Endothelial cell (in vitro differentiated cells): ENCODE measurements around the gene NXNL2. TPM values are rescaled to one million over a fixed set of nuclear protein-coding genes. Genes with fewer than 3 reads are reported as not detected.
A peak's percentile ranks its signal among the peaks of the same experiment; 100 is the strongest.

Source experiments
- DNase-seq: peaks from one replicate; pipeline ENCODE4 v3.0.0; 2021; ENCODE audit warnings: low spot score
- H3K27ac Mint-ChIP-seq: one replicate; pipeline ENCODE4 v1.8.0; 2021; ENCODE audit warnings: mixed read lengths, inconsistent platforms; ENCODE audit not compliant: unreplicated experiment
- H3K27me3 Mint-ChIP-seq: one replicate; pipeline ENCODE4 v1.8.0; 2021; ENCODE audit warnings: mild to moderate bottlenecking, moderate library complexity, mixed read lengths, inconsistent platforms; ENCODE audit not compliant: unreplicated experiment
- H3K36me3 Mint-ChIP-seq: one replicate; pipeline ENCODE4 v1.8.0; 2021; ENCODE audit warnings: mild to moderate bottlenecking, low read depth, mixed read lengths, inconsistent platforms; ENCODE audit not compliant: unreplicated experiment
- H3K4me1 Mint-ChIP-seq: one replicate; pipeline ENCODE4 v1.8.0; 2021; ENCODE audit warnings: mild to moderate bottlenecking, mixed read lengths, inconsistent platforms; ENCODE audit not compliant: unreplicated experiment
- H3K4me3 Mint-ChIP-seq: one replicate; pipeline ENCODE4 v1.8.0; 2021; ENCODE audit warnings: mild to moderate bottlenecking, mixed read lengths, inconsistent platforms; ENCODE audit not compliant: unreplicated experiment
- H3K9me3 Mint-ChIP-seq: one replicate; pipeline ENCODE4 v1.8.0; 2021; ENCODE audit warnings: mixed read lengths, inconsistent platforms; ENCODE audit not compliant: unreplicated experiment
- total RNA-seq: library from RNA; stranded (reverse); fragmentation: NEBNext Ultra II Directional; extraction: Animal tissue kit (Norgen Biotek cat#: 25700); gene quantifications from one replicate; pipeline ENCODE4 v1.2.1, GENCODE V29; 2021; ENCODE audit not compliant: unreplicated experiment
- TF ChIP-seq, protein P1 (sequence below): fragments of 200-600 bp; sonication (generic); IDR thresholded peaks from one replicate; pipeline ENCODE4 v1.5.0; 2021; ENCODE audit warnings: antibody characterized with exemption; ENCODE audit not compliant: unreplicated experiment

NXNL2 gene
- total RNA-seq, 1 donor from 2014 or later = not detected

DNA sequence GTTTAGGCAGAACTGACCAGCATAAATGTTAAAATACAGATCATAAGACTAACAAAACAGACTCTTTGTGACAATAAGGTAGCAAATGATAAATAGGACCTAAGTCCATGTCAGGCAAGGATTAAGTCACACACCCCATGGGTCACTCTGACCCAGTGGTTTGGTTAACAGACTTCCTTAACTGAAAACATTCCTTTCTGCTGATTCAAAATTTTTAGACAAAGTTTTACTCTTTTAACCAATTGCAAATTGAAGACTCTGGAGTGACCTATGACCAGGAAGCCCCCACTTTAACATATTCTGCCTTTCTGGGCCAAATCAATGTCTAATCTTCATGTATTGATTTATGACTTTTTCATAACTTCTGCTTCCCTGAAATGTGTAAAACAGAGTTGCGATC, 4.9 kb upstream of the NXNL2 start:
- peaks cover 4% of the 10 kb centered on the region for H3K36me3 Mint-ChIP-seq
- TF ChIP-seq, protein P1, sequence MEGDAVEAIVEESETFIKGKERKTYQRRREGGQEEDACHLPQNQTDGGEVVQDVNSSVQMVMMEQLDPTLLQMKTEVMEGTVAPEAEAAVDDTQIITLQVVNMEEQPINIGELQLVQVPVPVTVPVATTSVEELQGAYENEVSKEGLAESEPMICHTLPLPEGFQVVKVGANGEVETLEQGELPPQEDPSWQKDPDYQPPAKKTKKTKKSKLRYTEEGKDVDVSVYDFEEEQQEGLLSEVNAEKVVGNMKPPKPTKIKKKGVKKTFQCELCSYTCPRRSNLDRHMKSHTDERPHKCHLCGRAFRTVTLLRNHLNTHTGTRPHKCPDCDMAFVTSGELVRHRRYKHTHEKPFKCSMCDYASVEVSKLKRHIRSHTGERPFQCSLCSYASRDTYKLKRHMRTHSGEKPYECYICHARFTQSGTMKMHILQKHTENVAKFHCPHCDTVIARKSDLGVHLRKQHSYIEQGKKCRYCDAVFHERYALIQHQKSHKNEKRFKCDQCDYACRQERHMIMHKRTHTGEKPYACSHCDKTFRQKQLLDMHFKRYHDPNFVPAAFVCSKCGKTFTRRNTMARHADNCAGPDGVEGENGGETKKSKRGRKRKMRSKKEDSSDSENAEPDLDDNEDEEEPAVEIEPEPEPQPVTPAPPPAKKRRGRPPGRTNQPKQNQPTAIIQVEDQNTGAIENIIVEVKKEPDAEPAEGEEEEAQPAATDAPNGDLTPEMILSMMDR = no peak
- no peak for DNase-seq
- H3K9me3 Mint-ChIP-seq = no peaks in the 10 kb centered on the region
- H3K4me1 Mint-ChIP-seq = peaks cover 21% of the 10 kb centered on the region
- H3K27ac Mint-ChIP-seq = no peak overlapping the region
- peaks cover 5% of the 10 kb centered on the region for H3K27me3 Mint-ChIP-seq
- no peak overlapping the region for H3K4me3 Mint-ChIP-seq

DNA sequence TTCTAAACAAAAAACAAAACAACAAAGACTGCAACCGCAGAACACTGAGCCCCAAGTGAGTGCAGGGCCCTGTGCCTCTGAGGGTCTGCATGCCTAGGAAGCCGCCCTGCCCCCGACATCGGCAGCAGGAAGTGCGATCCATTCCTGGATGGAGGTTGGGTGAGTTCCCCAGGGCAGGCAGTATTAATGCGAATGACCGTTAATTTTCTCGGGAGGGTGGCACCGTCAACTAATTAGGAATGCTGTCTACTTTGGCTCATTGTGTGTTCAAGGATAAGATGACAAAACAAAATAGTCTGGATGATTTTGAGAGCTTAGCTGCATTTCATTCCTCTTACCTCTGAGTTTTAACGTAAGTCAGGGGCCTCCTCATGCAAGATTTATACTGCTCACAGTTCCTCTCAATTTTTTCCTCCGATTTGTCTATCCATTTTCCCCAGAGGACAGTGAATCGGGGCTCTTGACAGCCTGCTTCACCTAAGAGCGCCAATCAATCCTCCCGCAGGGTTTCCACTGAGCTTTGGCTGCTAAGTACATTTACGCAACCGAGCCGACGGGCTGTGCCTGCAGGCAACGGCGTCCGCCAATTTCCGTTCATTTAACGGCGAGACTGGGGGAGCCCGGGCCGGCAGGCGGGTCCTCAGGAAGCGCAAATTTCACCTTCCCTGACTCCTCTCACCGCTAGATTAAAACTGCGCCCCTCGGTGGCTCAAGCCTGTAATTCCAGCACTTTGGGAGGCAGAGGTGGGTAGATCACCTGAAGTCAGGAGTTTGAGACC, 2.9 kb upstream of the NXNL2 start:
- peaks cover 5% of the 10 kb centered on the region for H3K27me3 Mint-ChIP-seq
- peaks cover 21% of the 10 kb centered on the region for H3K4me1 Mint-ChIP-seq
- peaks cover 4% of the 10 kb centered on the region for H3K36me3 Mint-ChIP-seq
- TF ChIP-seq, protein P1 = peak; percentile 54
- peak overlapping the region; percentile 79 for H3K4me3 Mint-ChIP-seq
- H3K9me3 Mint-ChIP-seq = no peaks in the 10 kb centered on the region
- DNase-seq = peak; percentile 70
- no peak overlapping the region for H3K27ac Mint-ChIP-seq

DNA sequence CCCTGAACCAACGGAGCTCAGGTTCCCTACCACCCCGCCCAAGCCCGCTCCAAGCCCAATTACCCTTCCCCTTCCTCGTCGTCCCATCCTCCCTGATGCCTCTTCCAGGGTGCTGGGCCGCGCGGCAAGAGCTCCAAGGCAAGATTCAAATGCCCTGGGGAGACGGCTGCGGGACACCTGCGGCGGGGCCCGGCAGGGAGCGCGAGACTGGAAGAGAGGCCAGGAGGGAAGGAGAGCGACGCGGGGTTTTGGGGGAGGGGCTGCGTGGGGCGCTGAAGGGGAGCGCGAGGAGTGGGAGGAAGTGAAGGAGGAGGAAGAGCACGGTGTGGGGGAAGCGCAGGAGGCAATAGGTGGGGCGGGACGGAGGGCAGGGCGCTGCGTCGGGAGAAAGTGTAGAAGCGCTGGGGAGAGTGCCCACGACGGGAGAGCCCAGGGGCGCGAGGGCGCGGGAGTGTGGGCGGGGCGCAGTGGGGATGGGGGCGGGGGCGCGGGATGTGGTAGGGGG, 975 bp upstream of the NXNL2 start:
- TF ChIP-seq, protein P1 = no peak
- peak; percentile 40 for DNase-seq
- peak overlapping the region; percentile 39 for H3K27ac Mint-ChIP-seq
- peaks cover 18% of the 10 kb centered on the region for H3K4me1 Mint-ChIP-seq
- peaks cover 4% of the 10 kb centered on the region for H3K36me3 Mint-ChIP-seq
- no peaks in the 10 kb centered on the region for H3K9me3 Mint-ChIP-seq
- H3K27me3 Mint-ChIP-seq = peaks cover 10% of the 10 kb centered on the region
- peak overlapping the region; percentile 87 for H3K4me3 Mint-ChIP-seq

DNA sequence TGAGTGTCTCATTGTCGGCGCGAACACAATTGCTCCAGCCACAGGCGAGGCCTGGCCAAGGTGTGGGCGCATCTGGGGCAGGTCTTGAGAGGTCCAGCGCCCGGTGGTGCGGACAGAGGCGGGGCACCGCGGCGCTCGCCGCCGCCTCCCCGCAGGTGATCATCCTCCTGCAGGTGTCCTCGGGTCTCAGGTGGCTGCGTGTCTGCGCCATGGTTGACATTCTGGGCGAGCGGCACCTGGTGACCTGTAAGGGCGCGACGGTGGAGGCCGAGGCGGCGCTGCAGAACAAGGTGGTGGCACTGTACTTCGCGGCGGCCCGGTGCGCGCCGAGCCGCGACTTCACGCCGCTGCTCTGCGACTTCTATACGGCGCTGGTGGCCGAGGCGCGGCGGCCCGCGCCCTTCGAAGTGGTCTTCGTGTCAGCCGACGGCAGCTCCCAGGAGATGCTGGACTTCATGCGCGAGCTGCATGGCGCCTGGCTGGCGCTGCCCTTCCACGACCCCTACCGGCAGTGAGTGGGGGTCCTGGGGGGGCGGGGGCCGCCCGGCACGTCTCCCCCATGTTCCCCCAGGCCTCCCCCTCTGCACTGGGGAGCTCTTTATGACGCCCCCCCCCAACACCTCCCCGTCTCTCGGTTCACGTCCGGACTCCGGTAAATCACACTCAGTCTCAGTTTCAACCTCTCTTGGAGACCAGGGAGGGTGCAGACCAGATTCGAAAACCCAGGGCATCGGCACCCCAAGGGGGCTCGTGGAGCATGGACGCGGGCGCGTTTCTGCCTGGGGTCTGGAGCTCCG, 446 bp downstream of the NXNL2 start:
- Mint-ChIP-seq H3K4me3 (peak overlapping the region; percentile 82), H3K9me3 (no peaks in the 10 kb centered on the region), H3K4me1 (peaks cover 18% of the 10 kb centered on the region), H3K27me3 (peaks cover 12% of the 10 kb centered on the region), H3K27ac (no peak overlapping the region), H3K36me3 (peaks cover 4% of the 10 kb centered on the region)
- DNase-seq = peak; percentile 29
- TF ChIP-seq, protein P1 = no peak

DNA sequence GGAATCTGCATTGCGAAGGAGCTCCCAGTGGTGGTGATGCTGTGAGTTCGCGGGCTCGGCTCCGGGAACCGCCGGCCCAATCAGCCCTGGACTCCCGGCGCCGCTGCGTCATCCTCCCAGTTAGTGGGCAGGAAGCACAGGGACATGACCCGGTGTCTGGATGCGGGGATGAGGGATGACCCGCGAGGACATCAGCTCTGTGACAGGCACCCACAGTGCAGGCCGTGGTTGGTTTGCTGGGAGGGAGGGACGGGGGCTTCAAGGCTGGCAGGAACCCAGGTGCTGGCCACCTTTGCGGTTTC, 996 bp downstream of the NXNL2 start:
- peaks cover 12% of the 10 kb centered on the region for H3K27me3 Mint-ChIP-seq
- TF ChIP-seq, protein P1 = no peak
- H3K9me3 Mint-ChIP-seq = no peaks in the 10 kb centered on the region
- H3K4me1 Mint-ChIP-seq = peaks cover 18% of the 10 kb centered on the region
- no peak overlapping the region for H3K4me3 Mint-ChIP-seq
- H3K36me3 Mint-ChIP-seq = peaks cover 4% of the 10 kb centered on the region
- DNase-seq = no peak
- no peak overlapping the region for H3K27ac Mint-ChIP-seq
